Ammon's horn (tissue), 1 donor: ENCODE measurements around the gene TP63.

Experiments used
- DNase-seq: peaks from one replicate; pipeline ENCODE4 v3.0.0-alpha.2; 2016; ENCODE audit warnings: low spot score

The TP63 gene

DNA sequence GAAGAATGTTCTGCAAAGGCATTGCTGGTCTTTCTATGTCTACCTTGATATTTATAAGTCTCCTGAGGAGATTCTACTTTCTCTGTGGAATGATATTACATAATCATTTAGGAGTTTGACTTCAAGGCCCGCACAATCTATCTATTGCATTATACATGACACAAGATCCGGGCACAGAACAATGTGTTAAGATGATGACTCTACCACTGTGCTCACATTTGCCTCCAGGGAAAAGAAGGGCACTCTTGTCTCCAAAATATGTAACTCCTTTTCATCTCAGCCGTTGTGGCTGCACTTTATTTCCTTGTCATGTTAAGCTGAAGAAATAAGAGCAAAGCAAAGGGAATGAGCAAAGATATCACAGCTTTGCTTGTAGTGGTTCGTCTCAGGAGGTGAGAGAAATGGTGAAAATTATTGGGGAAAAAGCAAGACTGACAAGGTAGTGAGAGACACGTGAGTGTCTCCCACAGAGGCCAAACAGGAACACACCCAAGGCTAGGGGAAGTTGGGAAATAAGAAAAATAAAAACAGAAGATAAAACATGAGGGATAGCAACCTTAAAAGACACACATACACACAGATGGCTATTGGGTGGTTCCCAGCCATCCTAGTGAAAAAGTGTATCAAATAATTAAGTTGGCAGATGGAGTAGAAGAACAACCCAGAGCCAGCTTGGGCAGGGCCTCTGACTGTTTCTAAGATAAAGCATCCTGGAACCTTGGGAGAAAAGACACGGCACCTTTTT lies 305.2 kb downstream of the TP63 start:
- no peak for DNase-seq

DNA sequence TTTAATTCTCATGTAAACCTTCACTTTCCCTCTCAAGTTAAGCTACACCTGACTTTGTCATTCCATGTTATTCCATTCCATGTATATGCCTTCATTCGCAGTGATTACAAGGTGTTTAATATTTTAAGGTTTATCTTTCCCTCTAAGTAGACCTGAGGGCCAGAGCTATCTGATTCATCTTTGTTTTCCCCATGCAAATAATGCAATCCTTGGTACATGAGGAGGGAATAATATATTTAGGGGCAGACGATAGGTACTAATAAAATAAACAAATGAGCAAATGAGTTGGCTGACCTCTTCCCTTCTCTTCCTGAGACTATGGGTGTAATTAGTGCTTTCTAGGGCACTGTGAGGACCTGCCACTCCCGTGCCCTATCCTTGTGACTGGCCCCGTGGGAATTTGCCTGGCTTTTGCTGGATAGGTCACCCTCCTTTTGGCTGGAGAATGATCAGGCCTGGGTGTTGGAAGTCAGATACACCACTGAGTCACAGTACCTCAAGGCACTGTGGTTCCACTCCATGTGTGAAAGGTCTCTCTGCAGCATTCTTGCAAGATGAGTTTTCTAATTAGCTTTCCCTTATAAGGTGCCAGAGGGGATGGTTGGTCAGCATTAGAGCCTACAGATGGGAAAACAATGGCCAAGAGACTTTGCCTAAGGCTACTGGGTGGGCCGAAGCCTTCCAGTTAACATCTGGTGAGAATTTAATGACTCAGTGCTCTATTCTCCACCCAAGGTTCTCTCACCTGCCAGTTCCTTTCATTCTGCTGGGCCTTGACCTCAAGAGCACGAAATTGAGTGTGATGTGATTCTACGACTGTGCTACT lies 306.3 kb downstream of the TP63 start:
- DNase-seq = no peak

DNA sequence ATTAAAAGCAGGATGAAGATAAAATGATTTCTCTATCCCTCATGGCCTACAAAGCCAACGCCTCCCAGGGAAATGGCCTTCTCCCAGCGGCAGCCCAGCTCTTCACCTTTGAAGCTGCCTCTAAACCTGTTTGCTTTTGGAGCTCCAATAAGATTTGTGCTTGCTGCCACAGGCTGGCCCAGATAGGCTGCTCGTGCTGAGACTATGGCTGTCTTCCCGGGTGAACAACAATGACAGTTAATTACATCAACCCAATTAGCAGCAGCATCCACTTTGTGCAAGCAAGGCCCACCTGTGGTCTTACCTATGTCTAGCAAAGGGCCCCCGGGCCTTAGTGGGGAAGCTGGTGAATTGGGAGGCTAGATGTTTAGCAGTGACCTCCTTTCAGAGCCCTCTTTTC lies 309.9 kb downstream of the TP63 start:
- no peak for DNase-seq

- no peak for DNase-seq
These were observed 310.5 kb downstream of the TP63 start for GRCh38 chr3:189941679-189942078.

DNA sequence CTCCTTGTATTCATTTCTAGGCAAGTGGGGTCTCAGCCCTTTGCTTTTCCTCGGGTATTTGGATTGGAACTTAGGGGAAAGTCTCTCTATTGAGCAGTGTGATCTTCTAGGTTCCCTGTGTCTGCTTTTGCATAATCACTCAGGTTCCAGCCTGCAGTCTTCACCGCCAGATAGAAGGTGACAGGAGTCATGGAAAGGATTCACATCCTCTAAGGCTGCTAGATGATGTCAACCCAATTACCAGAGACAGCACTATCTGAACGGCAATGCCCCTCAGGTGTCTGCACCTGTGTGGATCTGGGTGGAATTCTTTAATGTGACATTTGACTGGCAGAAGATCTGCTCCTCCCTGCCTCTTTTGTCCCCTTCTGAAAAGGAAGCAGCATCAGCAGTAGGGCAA lies 311.8 kb downstream of the TP63 start:
- no peak for DNase-seq

GRCh38 chr3:189944285-189945145 lies 313.3 kb downstream of the TP63 start:
- no peak for DNase-seq

GRCh38 chr3:189945935-189946709 lies 314.9 kb downstream of the TP63 start:
- DNase-seq = no peak
